Measurements from ENCODE around the gene C9orf50. TPM values are rescaled to one million over a fixed set of nuclear protein-coding genes. Genes with fewer than 3 reads are reported as not detected.

C9orf50 gene
- total RNA-seq, 1 experiment from 2014 or later = not detected

DNA sequence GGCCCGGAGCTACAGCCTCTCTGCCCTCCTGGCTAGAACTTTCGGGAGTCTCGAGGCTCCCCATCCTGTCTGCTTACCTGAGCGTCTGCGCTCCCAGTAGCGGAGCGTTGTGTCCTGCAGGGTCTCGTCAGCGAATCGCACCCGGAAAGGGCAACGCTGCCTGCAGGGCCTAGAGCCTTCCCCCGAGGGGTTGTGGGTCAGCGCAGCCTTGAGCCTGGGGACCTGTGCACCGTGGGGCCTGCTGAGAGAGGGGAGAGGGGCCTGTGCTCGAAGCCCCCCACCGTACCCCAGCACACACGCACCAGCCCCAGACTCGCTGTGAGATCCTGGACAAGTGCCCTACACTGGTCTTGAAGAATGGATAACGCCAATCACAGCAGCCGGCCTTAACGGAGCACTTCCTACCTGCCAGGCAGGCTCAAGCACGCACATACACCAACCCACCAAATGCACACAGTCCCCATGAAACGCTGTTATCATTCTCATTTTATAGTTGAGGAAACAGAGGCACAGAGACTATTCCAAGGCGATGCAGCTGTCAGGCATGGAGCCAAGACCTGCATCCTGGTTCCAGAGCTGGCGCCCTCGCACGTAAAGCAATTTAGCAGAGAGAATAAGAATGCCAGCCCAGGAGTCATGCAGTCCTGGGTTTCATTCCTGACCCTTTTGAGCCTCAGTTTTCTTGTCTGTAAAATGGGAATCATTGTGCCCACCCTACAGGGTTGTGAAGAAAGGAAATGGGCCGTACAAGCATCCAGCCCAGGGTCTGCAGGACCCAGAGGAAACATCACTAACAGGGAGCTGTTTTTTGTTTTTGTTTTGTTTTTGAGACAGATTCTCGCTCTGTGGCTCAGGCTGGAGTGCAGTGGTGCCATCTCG is 5.3 kb downstream of the C9orf50 start:
- no peak for DNase-seq (ENCODE audit: low spot score)
- in situ Hi-C loops (cut with HindIII; ENCODE audit: low sequenced_read_pairs) = no loop called here

DNA sequence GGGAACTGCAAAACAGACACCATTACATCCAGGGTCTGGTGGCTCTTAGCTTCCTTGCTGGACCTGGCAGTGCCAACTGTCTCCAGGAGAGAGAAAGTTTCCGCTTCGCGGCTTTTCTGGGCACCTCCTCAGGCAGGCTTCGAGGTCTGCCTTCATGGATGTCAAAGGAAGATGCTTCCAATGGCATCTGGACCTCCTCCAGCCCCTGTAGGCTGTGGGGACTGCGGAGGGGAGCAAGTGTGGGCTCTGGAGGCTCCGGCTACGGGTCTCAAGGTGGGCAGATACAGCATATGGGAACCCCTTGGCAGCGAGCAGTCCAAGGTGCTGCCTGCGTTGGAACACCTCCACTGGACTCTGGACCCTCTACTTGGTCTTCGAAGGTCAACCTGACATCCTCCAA is 6.0 kb downstream of the C9orf50 start:
- in situ Hi-C loops (cut with HindIII; ENCODE audit: low sequenced_read_pairs) = no loop called here
- DNase-seq (ENCODE audit: low spot score) = no peak

DNA sequence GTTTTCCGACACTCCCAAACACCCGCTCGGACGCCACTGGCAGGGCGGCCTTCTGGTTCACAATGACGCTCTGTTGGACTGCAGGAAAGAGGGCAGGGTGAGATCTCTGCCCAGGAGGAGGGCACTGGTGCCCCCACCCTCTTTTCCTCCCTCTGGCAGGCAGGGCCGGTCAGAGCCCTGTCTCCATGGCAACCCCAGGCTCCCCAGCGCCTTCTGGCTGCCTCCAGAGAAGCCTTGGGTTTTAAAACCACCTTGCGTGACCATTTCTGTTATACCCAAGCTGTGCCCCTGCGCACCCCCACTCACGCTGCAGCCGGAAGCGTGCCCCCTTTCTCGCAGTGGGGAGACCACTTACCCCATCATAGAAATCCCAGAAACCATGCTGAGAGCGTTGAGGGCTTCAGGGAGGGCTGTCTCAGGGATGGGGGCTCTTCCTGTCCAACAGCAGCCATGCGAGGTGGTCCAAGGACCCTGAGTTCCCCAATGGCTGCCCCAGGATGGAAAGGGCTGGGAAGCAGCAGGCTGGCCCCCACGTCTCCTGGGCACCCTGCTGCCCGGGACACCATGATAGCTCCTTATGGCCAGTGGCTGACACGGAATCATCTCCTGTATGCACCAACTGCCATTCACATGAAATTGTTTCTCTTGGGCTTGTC is 7.3 kb downstream of the C9orf50 start:
- peak; percentile 97 for DNase-seq (ENCODE audit: low spot score)
- in situ Hi-C loops (cut with HindIII; ENCODE audit: low sequenced_read_pairs) = no loop called here

DNA sequence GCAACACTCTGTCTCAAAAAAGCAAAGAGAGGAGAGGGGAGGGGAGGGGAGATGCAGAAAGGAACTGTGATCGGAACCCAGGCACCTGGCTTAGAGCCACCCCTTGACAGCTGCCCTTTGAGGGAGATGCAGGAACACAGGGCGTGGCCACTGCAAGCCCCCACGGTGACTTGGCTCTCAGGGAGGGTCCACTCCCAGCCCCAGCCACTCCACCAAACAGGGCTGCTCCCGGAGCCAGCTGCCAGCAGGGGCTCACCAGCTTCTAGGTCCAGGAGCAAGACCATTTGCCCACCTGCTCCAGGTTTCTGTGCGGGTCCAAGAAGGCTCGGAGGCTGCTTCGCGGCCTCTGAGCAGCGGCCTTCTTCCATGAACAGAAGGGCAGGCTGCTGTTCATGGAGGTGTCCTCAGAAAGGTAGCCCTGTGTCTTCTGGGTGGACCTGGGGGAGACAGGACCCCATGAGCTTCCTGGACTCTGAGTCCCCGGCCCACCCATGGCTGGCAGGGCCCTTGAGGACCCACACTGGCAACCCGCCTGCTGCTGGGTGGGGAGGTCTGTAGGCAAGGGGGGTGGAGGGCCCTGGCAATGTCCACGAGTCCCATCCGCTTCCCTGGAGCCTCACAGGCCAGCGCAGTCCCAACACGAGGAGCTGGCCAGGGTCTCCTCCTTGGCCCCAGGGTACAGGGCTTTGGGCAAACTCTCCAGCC is 7.9 kb downstream of the C9orf50 start:
- peak; percentile 69 for DNase-seq (ENCODE audit: low spot score)
- in situ Hi-C loops (cut with HindIII; ENCODE audit: low sequenced_read_pairs) = no loop called here

DNA sequence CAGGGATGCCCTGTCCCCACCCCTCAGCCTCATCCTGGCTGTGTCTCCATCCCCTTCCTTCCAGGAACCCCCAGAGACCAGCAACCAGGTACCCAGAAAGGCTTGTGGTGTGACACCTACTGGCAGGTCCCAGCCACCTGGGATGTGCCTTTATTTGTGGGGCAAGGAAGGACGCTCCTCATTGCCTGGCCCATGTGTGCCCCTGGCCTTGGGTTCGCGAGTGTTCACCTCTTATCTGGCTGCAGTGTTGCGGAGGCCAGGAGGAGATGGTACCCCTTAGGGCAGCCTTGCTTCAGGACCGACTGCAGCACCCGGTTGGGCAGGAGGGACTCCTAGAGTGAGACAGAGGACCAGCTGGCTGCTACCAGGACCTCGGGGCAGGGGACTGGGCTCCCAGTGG is 8.8 kb downstream of the C9orf50 start:
- no peak for DNase-seq (ENCODE audit: low spot score)
- in situ Hi-C loops (cut with HindIII; ENCODE audit: low sequenced_read_pairs) = no loop called here

DNA sequence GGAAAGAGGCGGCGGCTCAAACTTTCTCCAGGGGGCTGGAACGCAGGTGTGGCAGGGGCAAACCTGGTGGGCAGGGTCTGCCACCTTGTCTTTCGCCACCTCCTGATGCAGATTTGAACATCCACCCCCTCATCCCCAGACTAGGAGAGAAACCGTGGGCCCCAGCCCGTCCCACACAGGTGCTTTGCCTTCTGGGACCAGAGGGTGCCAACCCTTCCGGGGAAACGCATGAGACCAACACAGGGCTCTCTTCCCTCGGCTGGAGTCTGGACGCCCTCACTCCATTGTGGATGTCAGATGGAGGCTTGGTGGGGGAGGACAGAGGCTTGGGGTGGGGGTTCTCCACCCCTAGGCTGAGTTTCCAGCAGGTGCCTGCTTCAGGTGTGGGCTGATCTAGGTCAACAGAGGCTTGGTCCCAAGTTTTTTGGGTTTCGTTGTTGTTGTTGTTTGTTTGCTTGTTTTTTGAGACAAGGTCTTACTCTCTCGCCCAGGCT is 9.5 kb downstream of the C9orf50 start:
- in situ Hi-C loops (cut with HindIII; ENCODE audit: low sequenced_read_pairs) = no loop called here
- no peak for DNase-seq (ENCODE audit: low spot score)

DNA sequence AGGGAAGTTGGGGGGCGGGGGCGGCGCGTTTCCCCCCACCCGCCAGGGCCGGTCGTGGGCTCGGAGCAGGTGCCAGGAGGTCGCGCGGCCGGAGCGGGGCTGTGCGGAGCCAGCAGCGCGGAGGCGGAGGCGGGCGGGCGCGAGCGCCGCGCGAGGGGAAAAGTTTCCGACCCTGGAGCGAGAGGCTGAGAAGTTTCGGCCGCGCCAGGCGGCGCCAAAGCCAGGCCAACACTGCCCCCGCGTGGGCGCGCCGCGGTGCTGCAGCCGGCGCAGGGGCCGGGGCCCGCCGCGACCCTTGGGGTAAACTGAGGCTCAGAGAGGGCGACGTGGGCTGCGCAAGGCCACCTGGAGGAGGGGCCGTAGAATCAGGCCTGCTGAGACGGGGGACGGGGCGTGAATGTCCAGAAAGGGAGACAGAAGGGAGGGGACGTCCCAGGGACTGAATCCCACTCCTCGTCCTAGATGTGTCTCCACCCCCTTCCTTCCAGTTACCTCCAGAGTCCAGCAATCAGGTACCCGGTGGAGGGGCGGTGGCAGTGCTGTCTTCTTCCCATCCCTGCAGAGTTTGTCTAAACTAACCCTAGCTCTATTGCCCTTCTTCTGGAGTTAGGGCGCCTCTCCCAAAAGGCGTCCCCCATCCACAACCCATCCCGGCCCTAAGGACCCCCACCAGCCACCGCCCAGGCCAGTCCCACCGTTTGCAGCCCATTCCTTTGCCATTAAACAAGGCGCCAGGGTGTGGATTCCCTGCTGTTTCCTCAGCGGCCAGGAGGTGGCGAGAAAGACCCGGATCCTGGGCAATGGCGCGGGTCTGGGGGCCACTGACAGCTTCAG is 10.2 kb downstream of the C9orf50 start:
- in situ Hi-C loops (cut with HindIII; ENCODE audit: low sequenced_read_pairs) = no loop called here
- peak; percentile 66 for DNase-seq (ENCODE audit: low spot score)

DNA sequence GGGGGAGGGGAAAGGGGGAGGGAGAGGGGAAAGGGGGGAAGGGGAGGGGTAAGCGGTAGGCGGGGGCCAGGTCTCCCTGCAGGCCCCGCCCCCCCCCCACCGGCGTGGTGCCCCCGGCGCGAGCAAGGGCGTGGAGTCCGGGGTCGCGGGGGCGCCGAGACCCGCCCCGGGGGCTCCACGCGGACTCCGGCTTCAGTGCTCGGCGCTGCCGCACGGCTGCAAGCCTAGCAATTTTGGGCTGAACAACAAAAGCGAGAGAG is 10.8 kb downstream of the C9orf50 start:
- in situ Hi-C loops (cut with HindIII; ENCODE audit: low sequenced_read_pairs) = no loop called here
- DNase-seq (ENCODE audit: low spot score) = no peak

DNA sequence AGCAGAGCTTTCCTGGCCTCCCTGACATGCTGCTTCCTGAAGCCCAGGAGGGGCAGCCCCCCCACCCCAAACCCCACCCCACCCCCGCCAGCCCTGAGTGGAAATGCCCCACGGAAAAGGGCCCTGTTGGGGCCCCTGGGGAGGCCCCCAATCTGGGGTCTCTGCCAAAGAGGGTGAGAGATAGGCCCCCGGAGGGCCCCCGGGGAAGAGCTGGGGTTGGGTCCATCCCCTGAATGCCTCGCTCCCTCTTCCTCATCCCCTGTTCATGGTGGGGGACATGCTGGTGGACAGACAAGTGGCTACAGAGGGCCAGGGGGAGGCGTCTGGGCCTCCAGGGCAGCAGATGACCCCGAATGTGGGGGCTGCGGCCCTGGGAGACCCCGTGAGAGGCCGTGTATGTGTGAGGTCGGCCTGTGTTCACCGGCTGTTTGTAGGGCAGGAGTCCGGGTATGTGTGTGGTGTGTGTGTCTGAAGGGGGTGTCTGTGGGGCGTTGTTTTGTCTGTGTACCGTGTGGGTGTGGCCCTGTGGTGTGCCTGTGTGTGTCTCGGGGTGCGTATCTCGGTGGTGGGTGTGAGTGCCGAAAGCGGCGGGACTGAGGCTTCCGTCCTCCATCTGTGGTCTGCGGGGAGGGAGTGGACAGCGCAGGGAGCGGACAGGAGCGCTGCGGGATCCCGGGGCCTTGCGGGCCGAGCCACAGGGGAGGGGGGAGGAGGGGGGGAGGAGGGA is 11.3 kb downstream of the C9orf50 start:
- in situ Hi-C loops (cut with HindIII; ENCODE audit: low sequenced_read_pairs) = no loop called here
- DNase-seq (ENCODE audit: low spot score) = no peak

DNA sequence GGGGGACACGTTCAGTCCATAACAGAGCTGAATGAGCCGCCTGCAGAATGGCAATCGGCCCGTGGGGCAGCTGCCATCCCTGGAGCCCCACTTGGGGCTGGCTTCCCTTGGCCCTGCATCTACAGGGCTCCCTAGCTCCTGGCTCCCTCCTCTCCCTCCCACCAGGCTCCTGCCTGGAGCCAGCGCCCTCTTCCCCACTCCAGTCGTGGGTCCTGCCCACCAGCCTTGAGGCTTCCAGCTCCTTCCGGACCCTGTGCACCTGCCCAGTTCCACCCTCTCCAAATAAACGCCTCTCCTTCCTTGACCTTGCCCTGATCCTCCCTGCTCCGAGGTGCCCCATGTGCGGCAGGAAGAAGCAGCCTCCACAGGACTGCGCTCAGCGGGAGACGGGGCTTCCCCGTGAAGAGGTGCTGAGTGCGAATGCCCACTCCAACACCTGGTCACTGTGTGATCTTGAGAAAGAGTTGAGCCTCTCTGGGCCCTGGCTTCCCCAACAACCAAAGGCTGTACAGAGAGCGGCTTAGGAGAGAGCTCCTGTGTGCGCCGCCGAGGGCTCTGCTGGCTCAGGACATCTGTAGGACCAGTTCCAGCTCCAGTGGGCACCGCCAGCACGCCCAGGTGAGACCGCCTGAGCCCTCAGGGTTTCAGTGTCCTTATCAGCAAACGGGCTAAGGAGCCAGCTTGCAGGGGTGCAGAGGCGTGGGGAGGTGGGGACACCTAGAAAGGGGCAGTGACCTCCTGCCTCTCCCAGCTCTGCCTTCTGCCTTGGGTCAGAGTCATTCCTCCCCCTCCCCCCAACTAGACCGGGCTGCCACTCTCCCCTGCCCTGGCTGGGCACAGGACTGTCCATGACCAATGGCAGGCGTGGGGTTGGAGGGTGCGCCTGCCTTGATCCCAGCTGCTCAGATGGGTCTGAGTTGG is 12.1 kb downstream of the C9orf50 start:
- DNase-seq (ENCODE audit: low spot score) = no peak
- in situ Hi-C loops (cut with HindIII; ENCODE audit: low sequenced_read_pairs) = no loop called here

DNA sequence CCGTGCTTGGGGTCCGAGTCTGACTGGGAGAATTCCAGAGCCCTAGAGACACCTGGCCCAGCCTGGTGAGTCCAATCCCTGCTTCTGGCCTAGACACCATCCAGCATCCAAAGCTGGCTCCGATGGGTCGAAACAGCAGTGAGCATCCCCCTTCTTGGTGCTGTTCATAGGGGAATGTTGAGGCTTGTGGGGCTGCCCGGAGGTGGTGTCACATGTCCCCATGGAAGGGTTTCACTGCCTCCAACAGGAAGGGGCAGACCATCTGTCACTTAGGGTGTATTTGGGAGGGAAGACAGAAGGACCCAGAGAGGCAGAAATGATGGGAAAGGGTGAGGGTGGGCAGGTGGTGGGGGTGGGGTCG is 13.9 kb downstream of the C9orf50 start:
- in situ Hi-C loops (cut with HindIII; ENCODE audit: low sequenced_read_pairs) = no loop called here
- no peak for DNase-seq (ENCODE audit: low spot score)

DNA sequence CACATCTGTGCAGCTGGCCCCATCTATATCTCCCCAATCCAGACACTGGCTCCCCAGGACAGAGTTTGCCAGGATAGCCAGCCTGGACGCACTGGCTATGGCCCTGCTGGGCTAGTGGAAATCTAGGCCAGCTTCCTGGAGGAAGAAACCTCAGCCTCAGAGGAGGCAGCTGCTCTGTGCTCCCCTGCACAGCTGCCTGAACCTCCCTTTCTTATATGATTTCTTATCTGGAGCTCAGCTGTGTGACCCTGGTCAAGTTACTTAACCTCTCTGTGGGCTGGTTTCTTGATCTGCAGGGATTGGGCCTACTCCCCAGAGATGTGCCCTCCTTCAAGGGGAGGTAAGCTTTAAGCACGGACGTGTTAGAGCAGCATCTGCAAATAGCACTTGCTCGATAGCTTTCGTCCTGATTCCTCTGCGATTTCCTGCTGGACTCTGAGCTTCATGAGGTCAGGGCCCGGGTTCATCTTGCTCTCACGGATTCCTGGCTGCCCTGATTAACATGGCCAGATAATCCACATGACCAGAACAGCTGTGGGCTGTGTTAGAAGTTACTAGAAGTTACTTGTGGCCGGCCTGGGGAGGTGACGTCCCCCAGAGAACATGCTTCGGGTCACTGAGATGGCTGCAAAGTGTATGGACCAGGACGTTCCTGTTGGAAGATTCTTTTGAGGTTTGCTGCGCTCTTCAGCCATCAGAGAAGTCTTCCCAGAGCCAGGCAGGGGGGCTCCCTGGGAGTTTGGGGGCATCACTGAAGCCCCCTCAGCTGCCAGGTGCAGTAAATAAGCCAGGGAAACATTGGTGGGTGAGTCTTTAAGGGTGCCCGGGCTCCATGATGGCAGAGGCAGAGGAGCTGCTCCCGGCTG is 14.5 kb downstream of the C9orf50 start:
- in situ Hi-C loops (cut with HindIII; ENCODE audit: low sequenced_read_pairs) = no loop called here
- no peak for DNase-seq (ENCODE audit: low spot score)

DNA sequence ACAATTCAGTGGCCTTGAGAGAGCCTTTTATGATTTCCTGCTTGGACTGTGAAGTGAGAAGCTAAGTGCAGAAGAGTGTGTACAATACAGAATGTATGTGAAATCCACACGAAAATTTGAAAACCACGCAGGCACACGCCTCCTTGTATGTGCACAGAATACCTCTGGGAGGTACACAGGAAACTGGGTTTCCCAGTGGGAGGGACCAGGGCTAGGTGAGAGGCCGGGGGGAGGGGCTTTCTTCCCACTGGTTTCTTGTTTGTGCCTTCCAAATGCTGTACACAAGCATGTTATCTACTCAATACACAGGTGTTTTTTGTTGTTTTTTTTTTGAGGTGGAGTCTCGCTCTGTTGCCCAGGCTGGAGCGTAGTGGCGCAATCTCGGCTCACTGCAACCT is 16.1 kb downstream of the C9orf50 start:
- in situ Hi-C loops (cut with HindIII; ENCODE audit: low sequenced_read_pairs) = no loop called here
- DNase-seq (ENCODE audit: low spot score) = no peak

DNA sequence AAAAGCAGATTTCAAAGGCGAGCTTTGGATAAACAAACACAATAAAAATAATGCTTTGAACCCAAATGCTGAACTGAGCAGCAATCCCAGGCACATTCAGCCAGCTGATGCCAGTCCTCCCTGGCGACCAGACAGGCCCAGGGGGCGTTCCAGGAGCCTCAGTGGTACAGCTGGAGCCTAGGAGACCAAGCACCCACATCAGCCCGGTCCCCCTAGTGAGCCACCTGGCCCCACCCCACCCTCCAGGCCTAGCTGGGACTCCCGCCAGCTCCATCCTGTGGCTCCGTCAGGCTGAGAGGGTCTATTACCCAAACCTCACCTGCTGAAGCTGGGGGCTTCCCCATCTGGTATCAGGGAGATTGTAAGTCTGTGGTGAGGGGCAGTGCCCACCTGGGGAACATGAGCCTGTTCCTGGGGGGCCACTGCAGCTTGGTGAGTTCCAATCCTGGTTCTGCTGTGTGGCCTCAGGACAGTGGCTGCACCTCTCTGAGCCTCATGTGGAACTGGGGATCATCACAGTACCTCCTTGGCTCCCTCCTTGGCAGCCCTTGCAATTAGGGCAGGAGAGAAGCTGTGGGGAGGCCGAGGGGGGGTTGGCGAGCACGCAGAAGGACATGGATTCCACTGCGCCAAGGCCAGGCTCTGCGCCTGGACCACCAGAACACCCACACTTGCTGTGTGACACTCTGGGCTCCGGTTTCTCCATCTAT is 16.7 kb downstream of the C9orf50 start:
- no peak for DNase-seq (ENCODE audit: low spot score)
- in situ Hi-C loops (cut with HindIII; ENCODE audit: low sequenced_read_pairs) = no loop called here

DNA sequence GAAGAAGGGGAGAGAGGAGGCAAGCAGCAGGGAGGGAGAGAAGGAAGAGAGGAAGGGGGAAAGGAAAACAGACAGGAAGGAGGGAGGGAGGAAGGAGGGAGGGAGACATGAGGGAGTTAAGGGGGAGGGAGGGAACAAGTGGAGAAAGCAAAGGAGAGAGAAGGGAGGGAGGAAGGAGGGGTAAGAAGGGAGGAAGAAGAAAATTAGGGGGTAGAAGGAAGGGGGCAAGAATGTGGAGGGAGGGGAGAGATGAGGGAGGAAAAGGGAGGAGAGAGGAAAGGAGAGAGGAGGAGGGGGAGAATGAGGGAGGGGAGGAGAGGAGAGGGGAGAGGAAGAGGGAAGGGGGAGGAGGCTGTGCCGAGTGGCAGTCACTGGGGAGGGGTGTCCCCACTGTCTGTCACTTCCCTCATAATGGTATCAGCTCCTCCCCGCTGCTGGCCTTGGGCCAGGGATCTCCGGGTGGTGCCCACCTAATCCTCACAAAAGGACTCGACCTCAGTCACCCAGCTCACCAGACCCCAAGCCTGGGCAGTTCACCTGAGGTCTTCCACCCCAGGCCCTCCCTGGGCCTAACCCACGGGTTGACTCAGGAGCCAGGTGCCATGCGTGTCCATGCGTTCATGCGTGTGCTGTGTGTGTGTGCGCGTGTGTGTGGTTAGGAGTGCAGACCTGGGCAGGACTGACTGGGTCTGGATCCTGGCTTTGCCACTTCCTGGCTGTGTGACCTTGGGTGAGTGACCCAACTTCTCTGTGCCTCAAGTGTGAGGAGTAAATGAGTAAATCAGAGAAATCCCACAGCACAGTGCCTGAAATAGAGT is 18.1 kb downstream of the C9orf50 start:
- in situ Hi-C loops (cut with HindIII; ENCODE audit: low sequenced_read_pairs) = no loop called here

More for the DNA sequence above, 18.1 kb downstream of the C9orf50 start:
- DNase-seq (ENCODE audit: low spot score) = no peak

Data from G401 (cell line).